ENCODE measurements around the gene ZNF493.

- TF ChIP-seq POLR2A (IDR thresholded peaks at IDR 0.05; ENCODE audit: low read length) (no peak), GATA1 (IDR thresholded peaks at IDR 0.05; ENCODE audit: low read depth, low read length) (no peak)
These were observed 26.4 kb downstream of the ZNF493 start for GRCh38 chr19:21423057-21424041.
